Measurements from ENCODE around the gene ATP11A. TPM values are rescaled to one million over a fixed set of nuclear protein-coding genes. Genes with fewer than 3 reads are reported as not detected.
A peak's percentile ranks its signal among the peaks of the same experiment; 100 is the strongest.
"Not testable (repeated sequence)": the region's sequence is repeated elsewhere in the genome, so short reads cannot be mapped to it uniquely, and the experiment has no call there.

The ATP11A gene
- total and polyA plus RNA-seq, 7 donors: 3.9 to 48.6 (median 26.4) TPM

DNA sequence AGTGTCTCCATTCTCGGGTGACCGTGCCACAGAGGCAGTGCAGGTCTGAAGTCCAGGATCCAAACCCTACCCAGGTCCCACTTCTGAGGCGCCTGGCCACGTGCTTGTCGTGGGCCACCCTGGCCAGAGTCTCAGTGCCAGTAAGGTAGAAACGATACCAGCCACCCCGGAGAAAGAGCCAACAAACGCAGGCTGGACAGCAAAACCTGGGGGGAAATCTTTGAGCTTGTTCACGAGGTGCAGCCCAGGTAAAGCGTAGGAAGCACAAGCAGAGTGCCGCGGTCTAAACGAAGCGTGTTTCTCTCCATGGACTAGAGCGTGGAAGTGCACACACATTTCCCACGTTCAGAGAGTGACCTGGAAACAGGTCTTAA lies 95.6 kb downstream of the ATP11A start:
- DNase-seq: no peak
- no peaks in the 10 kb centered on the region for H3K9me3 ChIP-seq
- intact Hi-C loops (cut with DNase I): no loop called here
- WGBS, 3 donors: 97 to 98% (median 98%) methylated on average over 16 of the region's 16 CpGs
- no peaks in the 10 kb centered on the region for H3K27me3 ChIP-seq (ENCODE audit: insufficient read depth in 3 of 3, low read length in 2 of 3)
- H3K36me3 ChIP-seq (ENCODE audit: insufficient read depth in 1 of 2, low read depth in 1 of 2): peaks cover 0 to 5% of the 10 kb centered on the region in 2 donors
- H3K4me1 ChIP-seq: peaks cover 13% of the 10 kb centered on the region
- H3K4me3 ChIP-seq: no peak overlapping the region
- TF ChIP-seq, protein P1, sequence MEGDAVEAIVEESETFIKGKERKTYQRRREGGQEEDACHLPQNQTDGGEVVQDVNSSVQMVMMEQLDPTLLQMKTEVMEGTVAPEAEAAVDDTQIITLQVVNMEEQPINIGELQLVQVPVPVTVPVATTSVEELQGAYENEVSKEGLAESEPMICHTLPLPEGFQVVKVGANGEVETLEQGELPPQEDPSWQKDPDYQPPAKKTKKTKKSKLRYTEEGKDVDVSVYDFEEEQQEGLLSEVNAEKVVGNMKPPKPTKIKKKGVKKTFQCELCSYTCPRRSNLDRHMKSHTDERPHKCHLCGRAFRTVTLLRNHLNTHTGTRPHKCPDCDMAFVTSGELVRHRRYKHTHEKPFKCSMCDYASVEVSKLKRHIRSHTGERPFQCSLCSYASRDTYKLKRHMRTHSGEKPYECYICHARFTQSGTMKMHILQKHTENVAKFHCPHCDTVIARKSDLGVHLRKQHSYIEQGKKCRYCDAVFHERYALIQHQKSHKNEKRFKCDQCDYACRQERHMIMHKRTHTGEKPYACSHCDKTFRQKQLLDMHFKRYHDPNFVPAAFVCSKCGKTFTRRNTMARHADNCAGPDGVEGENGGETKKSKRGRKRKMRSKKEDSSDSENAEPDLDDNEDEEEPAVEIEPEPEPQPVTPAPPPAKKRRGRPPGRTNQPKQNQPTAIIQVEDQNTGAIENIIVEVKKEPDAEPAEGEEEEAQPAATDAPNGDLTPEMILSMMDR (IDR thresholded peaks at IDR 0.05): no peak
- no peak for ATAC-seq
- H3K27ac ChIP-seq: no peak overlapping the region

GRCh38 chr13:112786810-112787209 lies 97.0 kb downstream of the ATP11A start:
- 92 to 98% (median 97%) methylated on average over 14 of the region's 14 CpGs for WGBS, 3 donors

DNA sequence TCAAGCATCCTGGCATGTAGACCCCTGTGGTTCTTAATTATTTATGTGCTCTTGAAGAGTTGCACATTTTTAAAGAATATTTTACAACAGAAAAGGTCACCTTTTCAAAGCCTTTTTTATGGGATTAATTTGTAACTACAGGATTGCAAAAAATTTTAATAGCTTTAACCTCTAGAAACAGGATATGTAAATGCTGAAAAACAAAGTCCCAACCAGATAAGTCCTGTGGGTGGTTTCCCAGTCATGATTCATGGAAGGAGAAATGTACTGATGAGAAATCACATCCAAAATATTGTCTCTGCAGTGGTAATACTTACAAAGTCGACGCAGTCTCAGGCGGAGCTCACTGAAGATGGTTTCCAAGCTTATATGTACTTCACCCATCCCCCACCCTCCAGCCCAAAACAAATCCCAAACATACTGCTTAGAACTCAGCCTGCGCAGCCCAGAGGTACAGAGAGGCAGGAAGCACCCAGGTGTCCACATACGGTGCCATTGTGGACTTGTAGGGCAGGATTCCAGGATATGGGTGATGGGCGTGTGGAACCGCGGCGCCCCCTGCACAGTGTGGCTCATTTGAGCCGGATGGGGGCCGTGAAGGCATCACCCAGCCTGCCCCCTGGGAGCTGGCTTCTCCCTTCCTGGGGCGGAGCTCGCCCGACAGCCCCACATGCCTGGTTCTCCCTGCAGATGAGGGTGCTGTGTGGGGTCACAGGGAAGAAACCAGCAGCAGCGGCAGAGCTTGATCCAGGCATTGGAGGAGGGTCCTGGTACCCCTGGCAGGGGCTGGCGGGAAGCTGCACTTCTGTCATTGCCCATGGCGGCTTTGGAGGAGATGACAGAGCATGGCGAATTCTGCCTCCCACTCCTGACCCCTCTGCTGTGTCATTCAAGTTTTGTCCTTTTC lies 101.2 kb downstream of the ATP11A start:
- Histone ChIP-seq H3K27ac (no peak overlapping the region), H3K36me3 (ENCODE audit: insufficient read depth in 1 of 2, low read depth in 1 of 2) (peaks cover 0 to 3% of the 10 kb centered on the region in 2 donors), H3K27me3 (ENCODE audit: insufficient read depth in 3 of 3, low read length in 2 of 3) (no peaks in the 10 kb centered on the region), H3K9me3 (no peaks in the 10 kb centered on the region), H3K4me1 (no peaks in the 10 kb centered on the region), H3K4me3 (no peak overlapping the region)
- TF ChIP-seq, protein P1 (IDR thresholded peaks at IDR 0.05): no peak
- 93 to 94% (median 94%) methylated on average over 16 to 18 of the region's 18 CpGs for WGBS, 3 donors
- ATAC-seq (no peak), DNase-seq (no peak)
- intact Hi-C loops (cut with DNase I): no loop called here

More at GRCh38 chr13:112786810-112787209, 97.0 kb downstream of the ATP11A start:
- H3K36me3 ChIP-seq (ENCODE audit: insufficient read depth in 1 of 2, low read depth in 1 of 2); DNase-seq; H3K27ac ChIP-seq; H3K4me3 ChIP-seq; H3K9me3 ChIP-seq; ATAC-seq; intact Hi-C loops (cut with DNase I); H3K4me1 ChIP-seq; H3K27me3 ChIP-seq (ENCODE audit: insufficient read depth in 3 of 3, low read length in 2 of 3): not testable (repeated sequence)

DNA sequence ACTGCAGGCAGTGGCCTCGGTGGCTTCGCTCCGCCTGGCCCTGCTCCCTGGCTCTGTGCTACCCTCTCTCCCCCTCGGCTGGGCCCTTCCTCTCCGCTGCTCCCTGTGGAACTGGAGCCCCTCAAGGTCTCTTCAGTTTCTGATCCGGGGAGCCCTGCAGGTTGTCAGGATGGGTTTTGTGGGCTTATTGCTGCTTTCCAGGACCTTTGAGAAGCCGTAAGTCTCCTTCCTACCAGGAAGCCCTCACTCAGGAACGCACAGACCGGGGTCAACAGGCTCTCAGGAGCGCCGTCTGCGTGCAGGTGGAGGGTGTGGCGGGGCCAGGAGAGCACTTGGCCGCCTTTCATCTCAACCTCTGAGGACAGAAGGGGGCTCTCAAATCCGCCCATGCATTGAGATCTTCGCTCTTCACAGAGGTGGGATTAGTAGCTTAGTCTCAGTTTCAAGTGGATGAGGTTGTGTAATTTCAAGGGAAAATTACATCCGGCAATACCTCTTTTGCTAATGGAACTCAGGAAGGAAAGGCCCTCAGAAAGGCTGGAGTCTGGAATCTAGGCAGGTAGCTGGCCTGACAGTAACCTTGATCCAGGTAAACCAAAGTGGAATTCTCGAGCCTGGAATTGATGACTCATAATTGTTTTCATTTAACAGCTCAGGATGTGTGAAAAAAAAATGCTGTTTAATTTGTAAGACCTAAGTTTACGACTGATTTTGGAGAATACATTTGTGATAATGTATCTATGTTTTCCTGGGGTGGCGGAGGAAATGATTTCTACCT lies 102.0 kb downstream of the ATP11A start:
- no peaks in the 10 kb centered on the region for H3K27me3 ChIP-seq (ENCODE audit: insufficient read depth in 3 of 3, low read length in 2 of 3)
- H3K36me3 ChIP-seq (ENCODE audit: insufficient read depth in 1 of 2, low read depth in 1 of 2): no peaks in the 10 kb centered on the region
- DNase-seq (no peak), ATAC-seq (no peak)
- H3K4me3 ChIP-seq: no peak overlapping the region
- no peaks in the 10 kb centered on the region for H3K4me1 ChIP-seq
- no peaks in the 10 kb centered on the region for H3K9me3 ChIP-seq
- WGBS, 3 donors: 87 to 91% (median 89%) methylated on average over 20 of the region's 20 CpGs
- intact Hi-C loops (cut with DNase I): no loop called here
- H3K27ac ChIP-seq: no peak overlapping the region
- TF ChIP-seq, protein P1 (IDR thresholded peaks at IDR 0.05): no peak

DNA sequence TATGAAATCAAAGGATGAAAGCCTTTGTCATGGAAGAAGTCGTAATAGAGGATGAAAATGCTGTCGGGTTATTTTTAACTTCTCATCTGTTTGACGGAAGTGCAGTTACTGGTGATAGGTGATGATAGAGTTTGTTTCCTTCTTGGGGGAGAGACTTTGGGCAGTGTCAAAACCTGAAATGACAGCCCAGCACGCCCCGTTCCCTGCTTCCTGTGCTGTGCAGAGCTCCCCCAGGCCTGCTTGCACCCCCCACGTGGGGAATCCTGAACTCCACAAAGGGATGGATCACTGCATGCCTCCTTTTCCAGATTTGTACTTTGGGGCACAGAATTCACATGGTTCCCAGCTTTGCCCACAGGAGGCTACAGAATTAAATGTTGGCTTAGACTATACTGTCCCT lies 102.7 kb downstream of the ATP11A start:
- H3K4me1 ChIP-seq: no peaks in the 10 kb centered on the region
- no peaks in the 10 kb centered on the region for H3K27me3 ChIP-seq (ENCODE audit: insufficient read depth in 3 of 3, low read length in 2 of 3)
- intact Hi-C loops (cut with DNase I): no loop called here
- H3K27ac ChIP-seq: no peak overlapping the region
- DNase-seq: no peak
- WGBS, 3 donors: 75 to 79% (median 78%) methylated on average over 6 of the region's 6 CpGs
- H3K36me3 ChIP-seq (ENCODE audit: insufficient read depth in 1 of 2, low read depth in 1 of 2): no peaks in the 10 kb centered on the region
- H3K4me3 ChIP-seq: no peak overlapping the region
- H3K9me3 ChIP-seq: no peaks in the 10 kb centered on the region
- TF ChIP-seq, protein P1 (IDR thresholded peaks at IDR 0.05): no peak
- ATAC-seq: peak in 1 of 4 donors; percentile 25

All from psoas muscle (tissue), 8 donors.